ENCODE data around the gene KLHL7.

GRCh38 chr7:23167691-23168090, 62.1 kb downstream of the KLHL7 start:
- no peak for TF ChIP-seq SP1 (IDR thresholded peaks at IDR 0.05; ENCODE audit: low read depth)
- no peak for TF ChIP-seq CTCF (IDR thresholded peaks at IDR 0.05 in 2 of 3, conservative IDR thresholded peaks at IDR 0.05 in 1 of 3; ENCODE audit: borderline replicate concordance in 1 of 3, insufficient read depth in 1 of 3, low read depth in 2 of 3, low read length in 2 of 3)

Data from HCT116 (cell line).